H1 (cell line): ENCODE data around the gene THADA. TPM values are rescaled to one million over a fixed set of nuclear protein-coding genes. Genes with fewer than 3 reads are reported as not detected.

Experiments
- CTCF ChIA-PET: fragments of 300-600 bp; sonication (Branson Sonifier 250); formaldehyde crosslinking; loops from one replicate; lab custom pipeline; 2021; ENCODE audit not compliant: partially characterized antibody; lab: Charles Lee
- POLR2A ChIA-PET: fragments of 300-600 bp; sonication (Branson Sonifier 250); formaldehyde crosslinking; loops from one replicate; lab custom pipeline; 2021; ENCODE audit warnings: inconsistent platforms; ENCODE audit not compliant: partially characterized antibody; lab: Charles Lee
- DNase-seq, 2 experiments: peaks; one replicate each; pipeline versions ENCODE4 v3.0.0 to v3.0.0-alpha.2; 2010 to 2022; ENCODE audit warnings: low spot score in 2 of 2, low read depth in 1 of 2, mixed read lengths in 1 of 2
- FAIRE-seq: peaks from 2 replicates; lab custom pipeline; 2011; peaks lifted over from hg19 to GRCh38; lab: Jason Lieb, UNC
- H2AFZ ChIP-seq: 2 replicates; pipeline ENCODE4 v1.8.1; 2012; ENCODE audit warnings: low read length, inconsistent platforms
- H2AK5ac ChIP-seq: 2 replicates; pipeline ENCODE4 v1.6.1; 2013; ENCODE audit warnings: low read depth, low read length
- H2BK120ac ChIP-seq: replicated peaks from 2 replicates; pipeline ENCODE3; 2013; ENCODE audit warnings: low read depth, low read length, inconsistent platforms
- H2BK12ac ChIP-seq: 2 replicates; pipeline ENCODE4 v1.6.1; 2013; ENCODE audit warnings: low read depth, low read length
- H2BK15ac ChIP-seq: 2 replicates; pipeline ENCODE4 v1.6.1; 2013; ENCODE audit warnings: low read length
- H2BK20ac ChIP-seq: 2 replicates; pipeline ENCODE4 v1.6.1; 2013; ENCODE audit warnings: low read length
- H2BK5ac ChIP-seq: 2 replicates; pipeline ENCODE4 v1.6.1; 2013; ENCODE audit warnings: low read depth, low read length
- H3K14ac ChIP-seq: 2 replicates; pipeline ENCODE4 v1.6.1; 2013; ENCODE audit warnings: inconsistent platforms; ENCODE audit not compliant: insufficient read length
- H3K18ac ChIP-seq: 2 replicates; pipeline ENCODE4 v1.6.1; 2013; ENCODE audit warnings: low read length; ENCODE audit errors: extremely low read depth
- H3K23ac ChIP-seq: 2 replicates; pipeline ENCODE4 v1.6.1; 2013; ENCODE audit warnings: inconsistent platforms; ENCODE audit not compliant: insufficient read length
- H3K23me2 ChIP-seq: 2 replicates; pipeline ENCODE4 v1.6.1; 2013; ENCODE audit warnings: low read depth, low read length
- H3K27ac ChIP-seq: 2 replicates; pipeline ENCODE4 v1.6.1; 2011; ENCODE audit warnings: low read depth, low read length, inconsistent platforms
- H3K27me3 ChIP-seq, 4 experiments: replicated peaks in 1 of 4; 1 replicate in 1 of 4; 2 replicates in 3 of 4; pipeline versions ENCODE4 v1.6.1 to v1.8.1; 2011 to 2013; ENCODE audit warnings: low read length in 3 of 4, mild to moderate bottlenecking in 3 of 4, inconsistent platforms in 2 of 4, mixed read lengths in 2 of 4, moderate library complexity in 1 of 4; ENCODE audit not compliant: control insufficient read depth in 3 of 4, insufficient read depth in 3 of 4; ENCODE audit errors: extremely low read depth in 1 of 4
- H3K36me3 ChIP-seq, 4 experiments: 2 replicates each; pipeline versions ENCODE4 v1.6.1 to v1.8.1; 2011 to 2013; ENCODE audit warnings: mild to moderate bottlenecking in 4 of 4, low read length in 3 of 4, moderate library complexity in 2 of 4, control low read depth in 1 of 4, inconsistent platforms in 1 of 4; ENCODE audit not compliant: insufficient read depth in 4 of 4, control insufficient read depth in 2 of 4
- H3K4ac ChIP-seq: replicated peaks from 2 replicates; pipeline ENCODE3; 2013; ENCODE audit warnings: low read length, low read depth, mixed read lengths, inconsistent platforms; ENCODE audit not compliant: insufficient read length
- H3K4me1 ChIP-seq, 4 experiments: replicated peaks in 1 of 4; 1 replicate in 1 of 4; 2 replicates in 3 of 4; pipeline versions ENCODE4 v1.6.1 to v1.8.1; 2011 to 2013; ENCODE audit warnings: low read length in 3 of 4, inconsistent platforms in 2 of 4, mixed read lengths in 1 of 4; ENCODE audit not compliant: insufficient read depth in 4 of 4, control insufficient read depth in 3 of 4
- H3K4me2 ChIP-seq, 2 experiments: 2 replicates each; pipeline versions ENCODE4 v1.6.1 to v1.8.1; 2011 to 2013; ENCODE audit warnings: low read depth in 2 of 2, low read length in 2 of 2, control low read depth in 1 of 2, inconsistent platforms in 1 of 2, mild to moderate bottlenecking in 1 of 2; ENCODE audit not compliant: insufficient read depth in 1 of 2
- H3K4me3 ChIP-seq, 4 experiments: fragments of 200-600, 300-600 bp in 1 of 4; sonication (generic), shearing (Covaris generic), sonication (Bioruptor Twin) in 1 of 4; 2 replicates each; pipeline versions ENCODE4 v1.5.1 to v1.8.1; 2011 to 2016; ENCODE audit warnings: low read length in 4 of 4, low read depth in 3 of 4, control low read depth in 2 of 4, inconsistent platforms in 2 of 4, mild to moderate bottlenecking in 2 of 4, mixed read lengths in 1 of 4, moderate library complexity in 1 of 4; ENCODE audit not compliant: insufficient read depth in 2 of 4; ENCODE audit errors: extremely low read depth in 1 of 4
- H3K56ac ChIP-seq: replicated peaks from 2 replicates; pipeline ENCODE3; 2013; ENCODE audit warnings: low read depth, mild to moderate bottlenecking, mixed read lengths, low read length, inconsistent platforms; ENCODE audit not compliant: insufficient read length
- H3K79me1 ChIP-seq: 2 replicates; pipeline ENCODE4 v1.6.1; 2013; ENCODE audit warnings: low read depth, low read length, control low read depth
- H3K79me2 ChIP-seq, 2 experiments: 2 replicates each; pipeline versions ENCODE4 v1.6.1 to v1.8.1; 2012 to 2013; ENCODE audit warnings: low read length in 2 of 2, mild to moderate bottlenecking in 2 of 2, inconsistent platforms in 1 of 2; ENCODE audit not compliant: insufficient read depth in 2 of 2, control insufficient read depth in 1 of 2
- H3K9ac ChIP-seq, 4 experiments: replicated peaks in 1 of 4; 1 replicate in 1 of 4; 2 replicates in 3 of 4; pipeline versions ENCODE4 v1.6.1 to v1.8.1; 2011 to 2013; ENCODE audit warnings: low read depth in 3 of 4, low read length in 3 of 4, control low read depth in 2 of 4, mild to moderate bottlenecking in 2 of 4, moderate library complexity in 2 of 4, inconsistent platforms in 1 of 4; ENCODE audit errors: extremely low read depth in 1 of 4
- H3K9me3 ChIP-seq, 2 experiments: 2 replicates each; pipeline versions ENCODE4 v1.6.1 to v1.8.1; 2012 to 2013; ENCODE audit warnings: mild to moderate bottlenecking in 2 of 2, moderate library complexity in 2 of 2, control low read depth in 1 of 2, inconsistent platforms in 1 of 2, low read depth in 1 of 2, low read length in 1 of 2, mixed read lengths in 1 of 2; ENCODE audit not compliant: insufficient read depth in 2 of 2
- H4K20me1 ChIP-seq, 2 experiments: replicated peaks in 1 of 2; 2 replicates each; pipeline versions ENCODE3 to v1.8.1; 2011 to 2013; ENCODE audit warnings: inconsistent platforms in 2 of 2, low read length in 2 of 2, mild to moderate bottlenecking in 1 of 2; ENCODE audit not compliant: insufficient read depth in 2 of 2, control insufficient read depth in 1 of 2
- H4K5ac ChIP-seq: 2 replicates; pipeline ENCODE4 v1.6.1; 2013; ENCODE audit warnings: low read length, low read depth, mixed read lengths, inconsistent platforms; ENCODE audit not compliant: insufficient read length
- H4K8ac ChIP-seq: 2 replicates; pipeline ENCODE4 v1.8.0; 2013; ENCODE audit warnings: mild to moderate bottlenecking, moderate library complexity, low read length, inconsistent platforms; ENCODE audit not compliant: insufficient read depth; ENCODE audit errors: extremely low read depth
- H4K91ac ChIP-seq: replicated peaks from 2 replicates; pipeline ENCODE3; 2013; ENCODE audit warnings: low read length, mixed read lengths, inconsistent platforms; ENCODE audit not compliant: insufficient read length
- BACH1 ChIP-seq: IDR thresholded peaks from 2 replicates; pipeline ENCODE4 v1.6.1; 2012; ENCODE audit warnings: low read length, improper control_type of control experiment
- CHD2 ChIP-seq: IDR thresholded peaks from 2 replicates; pipeline ENCODE4 v1.6.1; 2012; ENCODE audit warnings: low read length, improper control_type of control experiment
- CTBP2 ChIP-seq: IDR thresholded peaks from 2 replicates; pipeline ENCODE4 v1.7.0; 2011; ENCODE audit warnings: borderline replicate concordance, mild to moderate bottlenecking, moderate library complexity, mixed read lengths, low read length; ENCODE audit not compliant: insufficient read depth, insufficient read length
- FOSL1 ChIP-seq: IDR thresholded peaks from 2 replicates; pipeline ENCODE4 v1.6.1; 2011; ENCODE audit warnings: mild to moderate bottlenecking, low read depth, low read length, moderate library complexity; ENCODE audit not compliant: insufficient read depth
- MAFK ChIP-seq: IDR thresholded peaks from 2 replicates; pipeline ENCODE4 v1.6.1; 2012; ENCODE audit warnings: low read depth, mild to moderate bottlenecking, improper control_type of control experiment, low read length
- NANOG ChIP-seq: IDR thresholded peaks from 2 replicates; pipeline ENCODE4 v1.6.1; 2011; ENCODE audit warnings: low read length, low read depth, mild to moderate bottlenecking, inconsistent platforms; ENCODE audit not compliant: insufficient read depth, poor library complexity, severe bottlenecking
- SAP30 ChIP-seq: fragments of 300-600 bp; sonication (generic); IDR thresholded peaks from 2 replicates; pipeline ENCODE4 v1.7.1; 2012; ENCODE audit warnings: low read length, moderate library complexity, mild to moderate bottlenecking, inconsistent platforms; ENCODE audit not compliant: insufficient read depth, insufficient replicate concordance
- SIN3A ChIP-seq, 2 experiments: IDR thresholded peaks in 1 of 2; conservative IDR thresholded peaks in 1 of 2; 2 replicates each; pipeline ENCODE4 v1.6.1; 2011 to 2012; ENCODE audit warnings: low read length in 2 of 2, improper control_type of control experiment in 1 of 2, low read depth in 1 of 2, mild to moderate bottlenecking in 1 of 2
- SP4 ChIP-seq: IDR thresholded peaks from 2 replicates; pipeline ENCODE4 v1.6.1; 2012; ENCODE audit warnings: low read length, inconsistent platforms
- TBP ChIP-seq: IDR thresholded peaks from 2 replicates; pipeline ENCODE4 v1.6.1; 2011; ENCODE audit warnings: low read depth, low read length, improper control_type of control experiment
- WGBS, 2 experiments: shearing (Covaris generic) in 1 of 2; methylation state at CpG; one replicate each; pipeline versions ENCODE4 v1.1.6 to v1.1.7; 2013 to 2015; ENCODE audit warnings: low lambda C conversion rate in 2 of 2, mixed read lengths in 2 of 2, inconsistent platforms in 1 of 2, low coverage in 1 of 2, missing lambda C conversion rate in 1 of 2; ENCODE audit not compliant: insufficient replicate concordance in 2 of 2, insufficient coverage in 1 of 2, insufficient read length in 1 of 2; ENCODE audit errors: extremely low coverage in 1 of 2, missing lambda C conversion rate in 1 of 2; 5-methylcytosine and 5-hydroxymethylcytosine counted together
- polyA plus RNA-seq, 7 experiments: library from polyadenylated mRNA; depleted of rRNA in 3 of 7; stranded (reverse) in 5 of 7; unstranded in 2 of 7; fragments of >200 nt in 5 of 7; fragments of 200-250 nt in 2 of 7; gene quantifications; 1 replicate in 5 of 7; 2 replicates in 1 of 7; 4 replicates in 1 of 7; pipeline versions ENCODE4 v1.2.1 to v1.2.3, GENCODE V29; 2011 to 2013; ENCODE audit warnings: missing spikeins in 2 of 7, mixed read lengths in 2 of 7
- total RNA-seq: library from RNA; stranded (reverse); fragmentation: NEBNext Ultra II Directional; extraction: Animal tissue kit (Norgen Biotek cat#: 25700); gene quantifications from 2 replicates; pipeline ENCODE4 v1.2.1, GENCODE V29; 2021
- TF ChIP-seq, protein P1 (sequence below): IDR thresholded peaks from 2 replicates; pipeline ENCODE4 v1.6.1; 2012; ENCODE audit warnings: low read length, inconsistent platforms
- TF ChIP-seq, protein P2 (sequence below): IDR thresholded peaks from 2 replicates; pipeline ENCODE4 v1.6.1; 2012; ENCODE audit warnings: inconsistent platforms

THADA gene
- total and polyA plus RNA-seq, 2 of the 8 experiments (the other 6 are each of a cell fraction or from before 2014, with no cell fraction given) = 22.4 to 26.8 TPM

GRCh38 chr2:43361286-43361685 is 234.6 kb downstream of the THADA start:
- H3K14ac ChIP-seq = no peak overlapping the region
- H2AFZ ChIP-seq = no peak overlapping the region
- no peak overlapping the region for H3K4ac ChIP-seq
- no peak overlapping the region for H2BK12ac ChIP-seq
- DNase-seq = no peak
- no peak overlapping the region for H3K18ac ChIP-seq
- no peaks in the 10 kb centered on the region for H3K79me2 ChIP-seq
- H4K91ac ChIP-seq = no peak overlapping the region
- no peaks in the 10 kb centered on the region for H3K27me3 ChIP-seq
- H4K8ac ChIP-seq = no peak overlapping the region
- no peak overlapping the region for H3K9ac ChIP-seq
- H3K79me1 ChIP-seq = no peaks in the 10 kb centered on the region
- H2BK15ac ChIP-seq = no peak overlapping the region
- no peaks in the 10 kb centered on the region for H3K4me1 ChIP-seq
- H2BK5ac ChIP-seq = no peak overlapping the region
- H3K4me3 ChIP-seq = no peak overlapping the region
- no peak overlapping the region for H2BK120ac ChIP-seq
- no peak overlapping the region for H3K23ac ChIP-seq
- H2AK5ac ChIP-seq = no peak overlapping the region
- no peak for FAIRE-seq
- H3K23me2 ChIP-seq = no peaks in the 10 kb centered on the region
- H3K27ac ChIP-seq = no peak overlapping the region
- H4K20me1 ChIP-seq = no peaks in the 10 kb centered on the region
- CTCF ChIA-PET = interaction anchor here (0.6 to 1.7 kb wide), 3 partner anchors 15 to 235 kb away, joined by 3 to 5 read pairs (median 3); no protein-coding TSS in a partner anchor
- POLR2A ChIA-PET = no interaction called here
- no peaks in the 10 kb centered on the region for H3K36me3 ChIP-seq
- no peak overlapping the region for H2BK20ac ChIP-seq
- no peak overlapping the region for H3K4me2 ChIP-seq
- H3K9me3 ChIP-seq = no peaks in the 10 kb centered on the region
- 92% methylated on average over 2 of the region's 2 CpGs; no CpG with 5 or more reads in 1 of the 2 experiments for WGBS, 2 experiments
- H4K5ac ChIP-seq = no peak overlapping the region
- H3K56ac ChIP-seq = no peak overlapping the region
- no peak for TF ChIP-seq MAFK
- no peak for TF ChIP-seq SAP30
- TF ChIP-seq CTBP2 = no peak
- TF ChIP-seq SIN3A (conservative IDR thresholded peaks at IDR 0.05 in 1 of 2, IDR thresholded peaks at IDR 0.05 in 1 of 2; ENCODE audit: low read depth in 1 of 2, low read length in 2 of 2) = no peak
- TF ChIP-seq SP4 = no peak
- TF ChIP-seq, protein P1, sequence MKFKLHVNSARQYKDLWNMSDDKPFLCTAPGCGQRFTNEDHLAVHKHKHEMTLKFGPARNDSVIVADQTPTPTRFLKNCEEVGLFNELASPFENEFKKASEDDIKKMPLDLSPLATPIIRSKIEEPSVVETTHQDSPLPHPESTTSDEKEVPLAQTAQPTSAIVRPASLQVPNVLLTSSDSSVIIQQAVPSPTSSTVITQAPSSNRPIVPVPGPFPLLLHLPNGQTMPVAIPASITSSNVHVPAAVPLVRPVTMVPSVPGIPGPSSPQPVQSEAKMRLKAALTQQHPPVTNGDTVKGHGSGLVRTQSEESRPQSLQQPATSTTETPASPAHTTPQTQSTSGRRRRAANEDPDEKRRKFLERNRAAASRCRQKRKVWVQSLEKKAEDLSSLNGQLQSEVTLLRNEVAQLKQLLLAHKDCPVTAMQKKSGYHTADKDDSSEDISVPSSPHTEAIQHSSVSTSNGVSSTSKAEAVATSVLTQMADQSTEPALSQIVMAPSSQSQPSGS = no peak
- no peak for TF ChIP-seq NANOG
- no peak for TF ChIP-seq FOSL1
- no peak for TF ChIP-seq CHD2
- TF ChIP-seq, protein P2, sequence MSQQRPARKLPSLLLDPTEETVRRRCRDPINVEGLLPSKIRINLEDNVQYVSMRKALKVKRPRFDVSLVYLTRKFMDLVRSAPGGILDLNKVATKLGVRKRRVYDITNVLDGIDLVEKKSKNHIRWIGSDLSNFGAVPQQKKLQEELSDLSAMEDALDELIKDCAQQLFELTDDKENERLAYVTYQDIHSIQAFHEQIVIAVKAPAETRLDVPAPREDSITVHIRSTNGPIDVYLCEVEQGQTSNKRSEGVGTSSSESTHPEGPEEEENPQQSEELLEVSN = no peak
- no peak for TF ChIP-seq BACH1
- TF ChIP-seq TBP = no peak
